ENCODE results near the gene RAB3C. TPM values are rescaled to one million over a fixed set of nuclear protein-coding genes. Genes with fewer than 3 reads are reported as not detected.

The RAB3C gene
- total RNA-seq, 4 donors from 2014 or later = 1.1 to 2.7 (median 1.2) TPM; not detected in 1

DNA sequence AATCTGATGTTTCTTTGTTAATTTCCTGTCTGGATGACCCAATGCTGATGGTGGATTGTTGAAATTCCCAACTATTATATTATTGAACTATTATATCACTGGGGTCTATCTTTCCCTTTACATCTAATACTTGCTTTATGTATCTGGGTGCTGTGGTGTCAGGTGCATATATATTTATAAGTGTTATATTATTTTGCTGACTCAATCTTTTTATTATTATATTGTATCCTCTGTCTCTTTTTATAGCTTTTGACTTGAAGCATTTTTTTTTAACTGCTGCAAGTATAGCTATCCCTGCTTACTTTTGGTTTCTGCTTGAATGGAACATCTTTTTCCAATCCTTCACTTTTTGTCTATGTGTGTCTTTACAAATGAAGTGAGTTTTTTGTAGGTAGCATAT, 255.9 kb downstream of the RAB3C start:
- no peak overlapping the region for H3K4me3 ChIP-seq

DNA sequence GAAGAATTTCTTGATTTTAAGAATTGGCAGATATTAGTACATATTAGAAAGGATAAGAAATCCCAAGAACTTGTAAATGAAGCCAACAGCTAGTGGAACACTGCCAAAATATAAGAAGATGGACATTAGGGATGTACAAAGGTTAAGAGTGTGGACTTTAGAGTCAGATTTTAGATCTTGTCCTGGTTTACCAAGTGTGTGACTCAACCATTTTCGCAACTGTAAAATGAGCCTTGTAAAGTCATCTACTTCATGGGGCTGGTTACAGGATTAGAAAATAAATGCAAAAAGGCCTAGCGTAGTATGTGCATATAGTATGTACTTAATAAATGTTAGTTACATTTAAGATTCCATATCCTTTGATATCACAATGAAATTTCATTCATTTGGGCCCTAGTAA, 260.0 kb downstream of the RAB3C start:
- H3K4me1 ChIP-seq = no peaks in the 10 kb centered on the region
- TF ChIP-seq, protein P1, sequence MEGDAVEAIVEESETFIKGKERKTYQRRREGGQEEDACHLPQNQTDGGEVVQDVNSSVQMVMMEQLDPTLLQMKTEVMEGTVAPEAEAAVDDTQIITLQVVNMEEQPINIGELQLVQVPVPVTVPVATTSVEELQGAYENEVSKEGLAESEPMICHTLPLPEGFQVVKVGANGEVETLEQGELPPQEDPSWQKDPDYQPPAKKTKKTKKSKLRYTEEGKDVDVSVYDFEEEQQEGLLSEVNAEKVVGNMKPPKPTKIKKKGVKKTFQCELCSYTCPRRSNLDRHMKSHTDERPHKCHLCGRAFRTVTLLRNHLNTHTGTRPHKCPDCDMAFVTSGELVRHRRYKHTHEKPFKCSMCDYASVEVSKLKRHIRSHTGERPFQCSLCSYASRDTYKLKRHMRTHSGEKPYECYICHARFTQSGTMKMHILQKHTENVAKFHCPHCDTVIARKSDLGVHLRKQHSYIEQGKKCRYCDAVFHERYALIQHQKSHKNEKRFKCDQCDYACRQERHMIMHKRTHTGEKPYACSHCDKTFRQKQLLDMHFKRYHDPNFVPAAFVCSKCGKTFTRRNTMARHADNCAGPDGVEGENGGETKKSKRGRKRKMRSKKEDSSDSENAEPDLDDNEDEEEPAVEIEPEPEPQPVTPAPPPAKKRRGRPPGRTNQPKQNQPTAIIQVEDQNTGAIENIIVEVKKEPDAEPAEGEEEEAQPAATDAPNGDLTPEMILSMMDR (IDR thresholded peaks at IDR 0.05) = no peak
- no peak for TF ChIP-seq POLR2A (IDR thresholded peaks at IDR 0.05)
- no peak for DNase-seq
- no peak overlapping the region for H3K27ac ChIP-seq
- peaks cover 0 to 6% (median 0%) of the 10 kb centered on the region in 4 donors for H3K9me3 ChIP-seq
- H3K36me3 ChIP-seq = no peaks in the 10 kb centered on the region
- H3K4me3 ChIP-seq = no peak overlapping the region
- H3K27me3 ChIP-seq = no peaks in the 10 kb centered on the region

More for the DNA sequence above, 255.9 kb downstream of the RAB3C start:
- no peaks in the 10 kb centered on the region for H3K27me3 ChIP-seq
- H3K36me3 ChIP-seq = no peaks in the 10 kb centered on the region
- TF ChIP-seq, protein P1 (IDR thresholded peaks at IDR 0.05) = no peak
- TF ChIP-seq POLR2A (IDR thresholded peaks at IDR 0.05) = no peak
- no peak overlapping the region for H3K27ac ChIP-seq
- peaks cover 0 to 6% (median 0%) of the 10 kb centered on the region in 4 donors for H3K9me3 ChIP-seq
- DNase-seq = no peak
- no peaks in the 10 kb centered on the region for H3K4me1 ChIP-seq

DNA sequence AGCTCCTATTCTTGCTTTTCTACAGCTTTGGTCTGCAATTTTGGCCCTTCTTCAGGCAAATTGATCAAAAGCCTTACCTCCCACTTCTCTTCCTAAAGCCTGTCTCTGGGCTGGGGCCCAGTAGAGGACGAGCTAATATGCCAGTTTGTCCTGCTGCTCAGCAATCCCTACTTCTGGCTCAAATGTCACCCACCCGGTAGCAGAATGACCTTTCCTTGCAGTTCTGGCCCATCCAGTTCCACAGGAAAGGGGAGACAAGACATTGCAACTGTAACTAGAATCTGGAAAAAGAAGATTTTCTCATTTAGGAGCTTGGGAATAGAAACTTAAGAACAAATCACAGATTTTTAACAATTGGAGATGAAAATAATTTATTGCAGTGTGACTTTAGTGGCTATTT, 261.5 kb downstream of the RAB3C start:
- DNase-seq = no peak
- peaks cover 0 to 6% (median 0%) of the 10 kb centered on the region in 4 donors for H3K9me3 ChIP-seq
- H3K4me1 ChIP-seq = no peaks in the 10 kb centered on the region
- H3K27ac ChIP-seq = no peak overlapping the region
- H3K36me3 ChIP-seq = no peaks in the 10 kb centered on the region
- TF ChIP-seq POLR2A (IDR thresholded peaks at IDR 0.05) = no peak
- TF ChIP-seq, protein P1 (IDR thresholded peaks at IDR 0.05) = no peak
- no peaks in the 10 kb centered on the region for H3K27me3 ChIP-seq
- no peak overlapping the region for H3K4me3 ChIP-seq

DNA sequence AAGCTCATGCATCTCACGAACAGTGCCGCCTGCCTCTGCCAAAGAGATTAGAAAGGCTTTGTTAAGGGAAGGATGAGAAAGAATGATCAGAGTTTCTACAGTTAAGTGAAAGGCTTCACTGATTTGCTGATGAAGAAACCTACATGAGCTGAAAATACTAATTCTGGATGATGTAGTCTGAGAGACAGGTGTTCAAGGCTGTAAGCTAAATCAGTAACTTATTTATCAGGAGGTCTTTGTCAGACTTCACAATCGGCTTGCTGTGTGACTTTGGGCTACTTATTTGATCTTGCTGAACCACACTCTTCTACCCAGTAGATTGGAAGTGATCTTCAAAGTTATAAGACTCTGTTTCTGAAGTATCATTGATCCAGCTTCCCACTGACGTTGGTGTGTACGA, 264.2 kb downstream of the RAB3C start:
- H3K4me3 ChIP-seq = no peak overlapping the region
- H3K4me1 ChIP-seq = no peaks in the 10 kb centered on the region
- no peak overlapping the region for H3K27ac ChIP-seq
- no peaks in the 10 kb centered on the region for H3K27me3 ChIP-seq
- TF ChIP-seq, protein P1 (IDR thresholded peaks at IDR 0.05) = no peak
- TF ChIP-seq POLR2A (IDR thresholded peaks at IDR 0.05) = no peak
- H3K36me3 ChIP-seq = no peaks in the 10 kb centered on the region
- no peak for DNase-seq
- no peaks in the 10 kb centered on the region for H3K9me3 ChIP-seq

DNA sequence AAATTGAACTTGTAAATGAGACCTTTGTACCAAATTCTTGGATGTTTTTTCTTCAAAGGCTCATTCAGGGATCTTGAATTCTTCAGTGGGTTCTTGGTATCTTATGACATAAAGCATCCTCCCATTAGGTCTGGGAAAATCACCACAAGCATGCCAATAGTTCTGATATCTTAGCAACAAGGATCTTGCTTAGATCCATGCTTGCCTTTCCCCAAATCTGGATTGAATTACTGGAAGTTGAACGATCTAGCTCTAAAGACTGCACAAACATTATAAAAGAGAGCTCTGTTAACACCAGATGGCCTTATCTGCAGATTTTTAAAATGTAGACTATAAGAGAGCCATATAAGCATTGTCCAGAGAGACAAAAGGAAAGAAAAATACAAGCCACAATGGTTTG, 266.3 kb downstream of the RAB3C start:
- no peak for TF ChIP-seq POLR2A (IDR thresholded peaks at IDR 0.05)
- TF ChIP-seq, protein P1 (IDR thresholded peaks at IDR 0.05) = no peak
- H3K27ac ChIP-seq = no peak overlapping the region
- no peak overlapping the region for H3K4me3 ChIP-seq
- no peaks in the 10 kb centered on the region for H3K27me3 ChIP-seq
- no peaks in the 10 kb centered on the region for H3K9me3 ChIP-seq
- DNase-seq = no peak
- no peaks in the 10 kb centered on the region for H3K4me1 ChIP-seq
- H3K36me3 ChIP-seq = no peaks in the 10 kb centered on the region

Measured in Peyer's patch (tissue), 4 donors.